ENCODE measurements around the gene GSTM2.

GRCh38 chr1:109687641-109688499, 20.0 kb downstream of the GSTM2 start, which contains the start of gene GSTM1:
- TF ChIP-seq CTCF (IDR thresholded peaks at IDR 0.05) (peak in 1 of 5 experiments; percentile 25), POLR2A (IDR thresholded peaks at IDR 0.05) (no peak)
